GM12872 (cell line): Measurements from ENCODE around the gene TMEM59L.
A peak's percentile ranks its signal among the peaks of the same experiment; 100 is the strongest.

Source experiments
- TF ChIP-seq, protein P1 (sequence below): IDR thresholded peaks from 3 replicates; pipeline ENCODE4 v1.5.1; 2011; ENCODE audit warnings: low read depth, mild to moderate bottlenecking, low read length, moderate library complexity; ENCODE audit not compliant: insufficient read depth

Gene TMEM59L

DNA sequence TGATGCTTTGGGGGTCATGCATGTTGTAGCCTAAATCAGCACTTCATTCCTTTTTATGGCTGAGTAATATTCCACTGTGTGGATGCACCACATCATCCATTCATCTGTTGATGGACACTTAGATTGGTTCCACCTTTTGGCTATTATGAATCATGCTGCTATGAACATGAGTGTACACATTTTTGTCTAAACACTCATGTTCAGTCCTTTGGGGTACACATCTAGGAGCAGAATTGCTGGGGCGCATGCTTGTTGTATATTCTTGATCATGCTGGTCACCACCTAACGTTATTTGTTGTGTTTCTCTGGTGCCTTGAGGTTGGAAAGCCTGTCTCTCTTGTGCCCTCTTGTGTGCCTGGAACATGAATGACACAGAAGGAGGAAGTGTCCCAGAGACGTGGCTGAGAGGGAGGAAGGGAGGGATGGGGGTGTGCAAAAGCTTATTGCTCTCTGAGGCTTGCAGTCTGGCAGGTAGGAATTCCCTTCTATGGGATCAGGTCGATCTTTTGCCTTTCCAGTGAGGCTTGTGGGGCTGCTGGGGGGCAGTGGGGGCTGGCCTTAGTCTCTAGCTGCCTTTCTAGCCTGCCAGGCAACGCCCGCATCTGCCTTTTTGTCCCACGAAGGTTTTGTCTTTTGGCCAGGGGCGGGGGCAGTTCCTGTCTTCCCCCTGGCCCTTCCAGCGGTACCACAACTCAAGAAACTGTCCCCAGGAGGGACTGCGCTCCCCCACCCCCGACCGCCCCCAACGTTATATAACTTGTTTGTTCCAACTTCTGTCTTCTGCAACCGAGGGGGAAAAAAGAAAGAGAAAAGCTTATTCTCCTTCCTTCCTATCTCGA is 31.7 kb downstream of the TMEM59L start:
- TF ChIP-seq, protein P1, sequence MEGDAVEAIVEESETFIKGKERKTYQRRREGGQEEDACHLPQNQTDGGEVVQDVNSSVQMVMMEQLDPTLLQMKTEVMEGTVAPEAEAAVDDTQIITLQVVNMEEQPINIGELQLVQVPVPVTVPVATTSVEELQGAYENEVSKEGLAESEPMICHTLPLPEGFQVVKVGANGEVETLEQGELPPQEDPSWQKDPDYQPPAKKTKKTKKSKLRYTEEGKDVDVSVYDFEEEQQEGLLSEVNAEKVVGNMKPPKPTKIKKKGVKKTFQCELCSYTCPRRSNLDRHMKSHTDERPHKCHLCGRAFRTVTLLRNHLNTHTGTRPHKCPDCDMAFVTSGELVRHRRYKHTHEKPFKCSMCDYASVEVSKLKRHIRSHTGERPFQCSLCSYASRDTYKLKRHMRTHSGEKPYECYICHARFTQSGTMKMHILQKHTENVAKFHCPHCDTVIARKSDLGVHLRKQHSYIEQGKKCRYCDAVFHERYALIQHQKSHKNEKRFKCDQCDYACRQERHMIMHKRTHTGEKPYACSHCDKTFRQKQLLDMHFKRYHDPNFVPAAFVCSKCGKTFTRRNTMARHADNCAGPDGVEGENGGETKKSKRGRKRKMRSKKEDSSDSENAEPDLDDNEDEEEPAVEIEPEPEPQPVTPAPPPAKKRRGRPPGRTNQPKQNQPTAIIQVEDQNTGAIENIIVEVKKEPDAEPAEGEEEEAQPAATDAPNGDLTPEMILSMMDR, result 0 out of 3 replicates have a peak, but pooled peaks have one; percentile 10

DNA sequence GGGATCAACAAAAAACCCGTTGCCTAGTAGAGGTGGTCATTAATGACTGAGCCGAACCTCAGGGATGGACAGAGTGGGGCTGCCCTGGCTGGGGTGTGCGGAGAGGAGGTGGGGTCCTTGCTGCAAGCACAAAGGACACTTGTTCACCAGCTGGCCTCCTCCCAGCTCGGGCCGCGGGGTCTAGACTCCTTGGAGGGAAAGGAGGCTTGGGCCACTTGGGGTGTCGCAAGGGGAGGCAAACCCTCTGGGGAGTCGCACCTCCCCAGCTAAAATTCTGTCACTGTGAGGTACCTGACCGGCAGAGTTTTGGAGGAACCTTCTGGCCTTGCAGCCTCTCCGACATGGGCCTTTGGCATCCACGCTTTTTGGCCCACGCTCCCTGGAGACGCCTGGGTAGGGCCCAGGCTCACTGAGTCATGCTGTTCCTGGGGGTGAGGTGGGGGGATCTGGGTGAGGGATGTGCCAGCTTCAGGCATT is 32.4 kb downstream of the TMEM59L start:
- TF ChIP-seq, protein P1, result no peak

DNA sequence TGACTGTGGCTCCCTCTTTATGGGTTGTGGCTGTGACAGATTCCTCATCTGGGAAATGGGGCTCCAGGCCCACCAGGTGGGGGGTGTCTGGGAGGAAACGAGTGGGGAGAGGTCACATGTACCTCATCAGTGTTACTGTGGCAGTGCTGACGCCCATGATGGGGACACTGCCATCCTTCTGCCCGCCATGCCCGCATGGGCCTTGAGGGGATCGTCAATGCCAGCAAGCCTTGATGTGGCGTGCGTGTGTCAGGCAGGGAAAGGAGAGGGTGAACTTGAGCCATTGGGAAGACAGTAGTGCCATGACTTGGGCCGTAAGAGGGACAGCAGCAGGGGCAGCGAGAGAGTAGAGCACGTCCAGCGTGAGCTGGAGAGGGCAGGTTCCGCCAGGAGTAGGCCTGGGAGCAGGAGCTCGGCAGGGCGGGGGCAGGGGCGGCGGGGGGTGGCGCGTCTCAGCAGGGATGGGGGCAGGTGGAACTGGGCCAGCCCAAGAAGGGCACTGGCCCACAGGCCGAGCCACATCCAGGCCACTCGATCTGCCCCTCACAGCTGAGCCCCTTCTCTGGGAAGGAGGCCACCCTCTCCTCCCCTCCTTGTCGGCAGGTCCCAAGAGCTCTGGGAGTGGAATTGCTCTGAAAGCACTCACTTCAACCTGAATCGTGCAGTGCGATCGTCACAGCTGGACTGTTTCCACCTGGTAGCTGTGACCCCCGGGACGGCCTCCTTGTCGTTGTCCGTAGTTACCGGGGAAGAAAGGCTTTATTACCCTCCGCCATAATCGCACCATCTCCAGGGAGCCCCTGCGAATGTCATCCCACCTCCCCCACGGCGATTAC is 34.1 kb downstream of the TMEM59L start:
- TF ChIP-seq, protein P1, result no peak

DNA sequence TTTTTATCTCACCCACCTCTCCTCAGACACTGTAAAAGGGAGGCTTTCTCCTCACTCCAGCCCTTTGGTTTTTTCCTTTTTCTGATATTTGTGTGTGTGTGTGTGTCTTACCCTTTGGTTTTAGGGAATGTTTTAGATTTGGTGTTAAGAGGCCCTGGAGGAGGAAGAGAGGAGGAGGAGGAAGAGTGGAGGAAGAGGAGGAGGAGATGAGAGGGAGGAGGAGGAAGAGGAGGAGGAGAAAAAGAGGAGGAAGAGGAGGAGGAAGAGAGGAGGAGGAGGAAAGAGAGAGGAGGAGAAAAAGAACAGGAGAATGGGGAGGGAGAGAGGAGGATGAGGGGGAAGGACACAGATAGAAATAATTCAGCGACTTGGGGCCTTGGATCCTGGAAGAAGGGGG is 34.7 kb downstream of the TMEM59L start:
- TF ChIP-seq, protein P1, result no peak

DNA sequence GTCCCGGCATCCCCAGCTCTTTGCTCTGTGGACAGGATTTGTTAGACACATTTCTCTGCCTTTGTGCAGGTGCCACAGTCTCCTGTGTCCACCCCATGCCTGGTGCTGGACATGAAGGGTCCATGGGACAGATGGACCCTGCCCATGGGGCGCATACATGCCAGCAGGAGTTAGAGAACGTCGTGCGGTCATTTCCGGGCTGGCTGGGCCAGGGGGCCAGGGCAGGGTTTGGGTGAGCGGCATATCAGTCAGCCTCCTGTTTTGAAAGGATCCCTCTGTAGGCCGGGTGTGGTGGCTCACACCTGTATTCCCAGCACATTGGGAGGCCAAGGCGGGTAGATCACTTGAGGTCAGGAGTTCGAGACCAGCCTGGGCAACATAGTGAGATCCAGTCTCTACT is 35.1 kb downstream of the TMEM59L start:
- TF ChIP-seq, protein P1, result no peak

DNA sequence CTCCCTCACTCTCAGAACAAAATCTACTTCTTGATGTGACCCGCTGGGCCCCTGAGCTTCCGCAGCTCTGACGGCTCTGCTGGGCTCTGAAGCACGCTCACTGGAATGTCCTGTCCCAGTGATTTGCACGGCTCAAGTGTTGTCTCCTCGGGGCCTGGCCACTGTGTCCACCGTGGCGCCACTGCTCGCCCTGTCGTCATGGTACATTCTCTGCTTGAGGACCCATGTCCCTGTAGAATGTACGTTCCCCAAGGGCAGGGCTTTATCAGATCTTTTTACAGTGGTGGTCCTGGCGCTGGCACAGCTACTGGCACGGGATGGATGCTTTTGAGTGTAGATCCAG is 36.3 kb downstream of the TMEM59L start:
- TF ChIP-seq, protein P1, result no peak

DNA sequence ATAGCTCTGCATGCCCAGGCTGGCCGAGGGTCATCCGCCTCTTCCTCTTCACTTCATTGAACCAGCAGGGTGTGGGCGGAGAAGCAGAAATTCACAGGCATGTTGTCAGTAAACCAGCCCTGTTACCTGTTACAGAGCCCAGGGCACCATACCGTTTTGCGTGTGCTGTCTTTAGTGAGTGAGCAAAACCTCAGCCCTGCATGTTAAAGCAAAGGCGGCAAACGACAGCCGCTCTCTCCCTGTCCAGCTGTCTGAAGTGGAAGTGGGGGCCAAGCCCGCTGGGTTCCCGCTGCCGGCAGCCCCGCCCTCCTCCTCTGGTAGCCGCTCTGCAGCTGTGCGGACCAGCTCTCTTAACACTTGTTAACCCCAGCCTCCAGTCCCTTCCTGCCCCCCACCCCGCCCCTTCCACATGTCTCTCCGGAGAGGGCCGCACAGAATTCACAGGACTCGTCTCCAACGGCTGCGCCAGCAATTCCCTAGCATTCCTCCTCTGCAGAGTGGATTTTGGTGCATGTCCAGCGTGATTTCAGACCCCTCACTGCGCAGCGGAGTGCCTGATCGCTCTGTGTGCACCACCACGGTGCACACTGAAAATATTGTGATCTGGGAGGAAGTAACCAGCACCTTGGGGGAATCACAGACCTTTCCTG is 36.8 kb downstream of the TMEM59L start:
- TF ChIP-seq, protein P1, result no peak
